Measurements from ENCODE around the gene ATRX. TPM values are rescaled to one million over a fixed set of nuclear protein-coding genes. Genes with fewer than 3 reads are reported as not detected.

ATRX gene
- total RNA-seq, 1 donor from 2014 or later, result 107 TPM

DNA sequence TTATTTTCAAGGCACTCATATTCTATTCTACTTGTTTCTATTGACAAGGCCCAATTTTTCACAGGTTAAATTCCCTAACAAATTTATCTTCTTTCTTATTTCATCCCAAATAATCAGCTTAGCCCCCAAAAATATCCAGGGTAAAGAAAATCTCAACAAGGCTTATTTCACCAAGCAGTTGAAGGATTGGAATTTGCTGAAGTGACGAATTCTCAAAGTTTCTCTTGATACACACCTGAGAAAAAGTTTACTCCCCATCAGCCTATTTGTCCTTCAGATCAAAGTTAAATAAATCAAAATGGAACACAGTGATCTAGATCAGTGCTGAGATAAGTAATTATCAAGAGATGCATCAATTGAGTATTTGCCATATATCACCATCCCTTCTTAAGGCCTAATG is 106.9 kb downstream of the ATRX start:
- Histone ChIP-seq H3K27ac (no peak overlapping the region), H3K4me1 (no peaks in the 10 kb centered on the region), H3K27me3 (no peaks in the 10 kb centered on the region), H3K36me3 (peaks cover 0 to 4% of the 10 kb centered on the region in 2 donors), H3K9me3 (no peaks in the 10 kb centered on the region), H3K4me3 (no peak overlapping the region)
- intact Hi-C loops (cut with DNase I), result no loop called here
- DNase-seq (ENCODE audit: extremely low spot score in 2 of 2), result no peak
- TF ChIP-seq POLR2A (IDR thresholded peaks at IDR 0.05) (no peak), POLR2AphosphoS5 (IDR thresholded peaks at IDR 0.05; ENCODE audit: insufficient read depth in 1 of 2, low read depth in 1 of 2) (no peak)
- TF ChIP-seq, protein P1, sequence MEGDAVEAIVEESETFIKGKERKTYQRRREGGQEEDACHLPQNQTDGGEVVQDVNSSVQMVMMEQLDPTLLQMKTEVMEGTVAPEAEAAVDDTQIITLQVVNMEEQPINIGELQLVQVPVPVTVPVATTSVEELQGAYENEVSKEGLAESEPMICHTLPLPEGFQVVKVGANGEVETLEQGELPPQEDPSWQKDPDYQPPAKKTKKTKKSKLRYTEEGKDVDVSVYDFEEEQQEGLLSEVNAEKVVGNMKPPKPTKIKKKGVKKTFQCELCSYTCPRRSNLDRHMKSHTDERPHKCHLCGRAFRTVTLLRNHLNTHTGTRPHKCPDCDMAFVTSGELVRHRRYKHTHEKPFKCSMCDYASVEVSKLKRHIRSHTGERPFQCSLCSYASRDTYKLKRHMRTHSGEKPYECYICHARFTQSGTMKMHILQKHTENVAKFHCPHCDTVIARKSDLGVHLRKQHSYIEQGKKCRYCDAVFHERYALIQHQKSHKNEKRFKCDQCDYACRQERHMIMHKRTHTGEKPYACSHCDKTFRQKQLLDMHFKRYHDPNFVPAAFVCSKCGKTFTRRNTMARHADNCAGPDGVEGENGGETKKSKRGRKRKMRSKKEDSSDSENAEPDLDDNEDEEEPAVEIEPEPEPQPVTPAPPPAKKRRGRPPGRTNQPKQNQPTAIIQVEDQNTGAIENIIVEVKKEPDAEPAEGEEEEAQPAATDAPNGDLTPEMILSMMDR (IDR thresholded peaks at IDR 0.05), result no peak

DNA sequence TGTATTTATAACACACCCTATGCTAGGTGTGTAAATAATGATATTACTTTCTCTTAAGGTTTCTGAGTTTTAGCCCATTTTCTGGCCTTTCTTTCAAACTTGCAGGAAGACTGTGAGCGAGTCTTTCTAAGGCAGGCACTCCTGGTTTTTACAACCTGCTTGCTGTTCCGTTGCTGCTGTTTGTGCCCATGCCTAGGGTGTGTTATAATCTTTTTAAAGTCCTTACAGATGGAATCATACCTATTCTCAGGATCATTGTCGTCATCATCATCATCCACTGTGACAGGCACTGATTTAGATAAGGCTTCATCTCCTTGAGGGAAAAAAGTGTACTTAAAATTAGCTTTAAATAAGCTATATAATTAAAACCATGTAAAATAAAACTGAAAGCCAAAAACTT is 110.0 kb downstream of the ATRX start:
- H3K27me3 ChIP-seq, result no peaks in the 10 kb centered on the region
- H3K4me3 ChIP-seq, result no peak overlapping the region
- H3K9me3 ChIP-seq, result no peaks in the 10 kb centered on the region
- intact Hi-C loops (cut with DNase I), result no loop called here
- H3K27ac ChIP-seq, result no peak overlapping the region
- no peaks in the 10 kb centered on the region for H3K36me3 ChIP-seq
- no peak for DNase-seq (ENCODE audit: extremely low spot score in 2 of 2)
- TF ChIP-seq POLR2AphosphoS5 (IDR thresholded peaks at IDR 0.05; ENCODE audit: insufficient read depth in 1 of 2, low read depth in 1 of 2) (no peak), POLR2A (IDR thresholded peaks at IDR 0.05) (no peak)
- TF ChIP-seq, protein P1 (IDR thresholded peaks at IDR 0.05), result no peak
- H3K4me1 ChIP-seq, result no peaks in the 10 kb centered on the region

DNA sequence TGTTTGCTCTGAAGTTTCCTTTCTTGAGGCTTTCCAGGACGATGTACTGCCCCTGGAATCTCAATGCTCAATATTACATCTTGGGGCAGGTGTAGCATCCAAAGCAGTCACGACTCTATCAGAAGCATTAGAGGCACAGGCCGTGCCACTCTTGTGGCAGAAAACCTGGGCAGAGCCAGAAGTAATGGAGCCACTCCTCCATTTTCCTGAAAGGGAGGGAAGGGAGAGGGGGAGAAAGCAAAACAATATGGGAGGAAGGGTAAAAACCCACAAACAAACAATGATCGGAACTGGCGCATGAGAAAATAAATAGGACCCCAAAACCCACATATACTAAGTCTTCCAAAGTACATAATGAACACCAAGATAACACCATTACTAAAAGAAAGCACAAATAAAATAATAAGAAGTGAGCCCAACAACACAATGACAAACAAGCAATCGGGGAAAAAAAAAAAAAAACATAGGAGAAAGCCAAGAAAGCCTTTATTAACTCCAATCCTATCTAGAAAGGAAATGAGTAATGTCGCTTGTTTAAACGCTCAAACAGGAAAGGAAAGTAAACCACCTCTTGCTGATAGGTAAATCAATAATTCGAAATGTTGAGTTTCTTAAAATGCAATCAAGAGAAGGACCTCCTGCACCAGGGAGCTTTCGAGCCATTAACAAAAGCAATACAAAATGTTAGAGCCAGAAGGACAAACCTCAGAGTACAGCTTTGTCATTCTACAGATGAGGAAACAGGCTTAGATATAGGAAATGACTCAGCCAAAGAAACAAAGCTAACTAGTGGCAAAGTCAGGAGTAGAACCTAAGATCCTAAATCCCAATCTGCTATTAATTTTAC is 117.4 kb downstream of the ATRX start:
- no peak overlapping the region for H3K4me3 ChIP-seq
- no peak overlapping the region for H3K27ac ChIP-seq
- H3K4me1 ChIP-seq, result no peaks in the 10 kb centered on the region
- no peak for DNase-seq (ENCODE audit: extremely low spot score in 2 of 2)
- no peaks in the 10 kb centered on the region for H3K9me3 ChIP-seq
- no peaks in the 10 kb centered on the region for H3K27me3 ChIP-seq
- no peak for TF ChIP-seq POLR2AphosphoS5 (IDR thresholded peaks at IDR 0.05; ENCODE audit: insufficient read depth in 1 of 2, low read depth in 1 of 2)
- TF ChIP-seq POLR2A (IDR thresholded peaks at IDR 0.05), result no peak
- TF ChIP-seq, protein P1 (IDR thresholded peaks at IDR 0.05), result no peak
- H3K36me3 ChIP-seq, result no peaks in the 10 kb centered on the region
- intact Hi-C loops (cut with DNase I), result no loop called here

DNA sequence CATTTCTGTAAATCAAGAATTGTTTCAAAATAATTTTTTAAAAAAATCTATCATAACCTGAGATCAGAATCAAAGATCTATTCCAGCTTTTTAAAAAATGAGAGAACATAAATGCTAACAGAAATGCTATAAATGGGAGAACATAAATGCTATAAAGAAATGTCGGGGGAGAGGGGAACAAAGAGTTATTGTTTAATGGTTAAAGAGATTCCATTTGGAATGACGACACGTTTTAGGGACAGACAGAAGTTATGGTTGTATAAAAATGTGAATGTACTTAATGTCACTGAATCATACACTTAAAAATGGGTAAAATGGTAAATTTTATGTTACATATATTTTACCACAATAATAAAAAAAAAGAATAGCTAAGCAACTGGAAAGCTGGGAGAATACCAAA is 127.1 kb downstream of the ATRX start:
- H3K4me3 ChIP-seq, result no peak overlapping the region
- H3K36me3 ChIP-seq, result no peaks in the 10 kb centered on the region
- no peak overlapping the region for H3K27ac ChIP-seq
- intact Hi-C loops (cut with DNase I), result no loop called here
- no peaks in the 10 kb centered on the region for H3K4me1 ChIP-seq
- no peaks in the 10 kb centered on the region for H3K27me3 ChIP-seq
- no peaks in the 10 kb centered on the region for H3K9me3 ChIP-seq
- TF ChIP-seq POLR2AphosphoS5 (IDR thresholded peaks at IDR 0.05; ENCODE audit: insufficient read depth in 1 of 2, low read depth in 1 of 2) (no peak), POLR2A (IDR thresholded peaks at IDR 0.05) (no peak)
- TF ChIP-seq, protein P1 (IDR thresholded peaks at IDR 0.05), result no peak
- DNase-seq (ENCODE audit: extremely low spot score in 2 of 2), result no peak

DNA sequence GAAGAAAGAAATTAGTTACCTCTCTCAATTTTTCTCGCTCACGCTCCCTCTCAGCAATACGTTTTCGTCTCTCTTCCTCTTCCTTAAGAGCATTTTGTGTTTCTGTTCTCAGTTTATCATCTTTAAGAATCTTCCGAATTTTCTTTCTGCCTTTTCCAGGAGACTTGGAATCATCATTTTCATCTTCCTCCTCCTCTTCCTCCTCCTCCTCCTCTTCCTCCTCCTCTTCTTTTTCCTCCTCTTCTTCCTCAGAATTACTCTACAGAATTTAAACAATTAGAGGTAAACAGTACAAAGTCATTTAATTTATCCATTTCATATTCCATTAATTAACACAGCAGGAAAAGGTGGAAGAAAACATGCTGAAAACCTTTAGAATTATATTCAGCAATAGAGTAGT is 133.9 kb downstream of the ATRX start:
- no peak for TF ChIP-seq POLR2A (IDR thresholded peaks at IDR 0.05)
- TF ChIP-seq, protein P1 (IDR thresholded peaks at IDR 0.05), result no peak
- no peak for TF ChIP-seq POLR2AphosphoS5 (IDR thresholded peaks at IDR 0.05; ENCODE audit: insufficient read depth in 1 of 2, low read depth in 1 of 2)

More for the DNA sequence above, 133.9 kb downstream of the ATRX start:
- intact Hi-C loops (cut with DNase I), result no loop called here
- no peaks in the 10 kb centered on the region for H3K27me3 ChIP-seq
- H3K4me3 ChIP-seq, result no peak overlapping the region
- H3K4me1 ChIP-seq, result no peaks in the 10 kb centered on the region
- no peak overlapping the region for H3K27ac ChIP-seq
- no peak for DNase-seq (ENCODE audit: extremely low spot score in 2 of 2)
- H3K9me3 ChIP-seq, result no peaks in the 10 kb centered on the region
- H3K36me3 ChIP-seq, result no peaks in the 10 kb centered on the region
